ENCODE data around the gene RAB11FIP5. TPM values are rescaled to one million over a fixed set of nuclear protein-coding genes. Genes with fewer than 3 reads are reported as not detected.
"Not testable (repeated sequence)": the region's sequence is repeated elsewhere in the genome, so short reads cannot be mapped to it uniquely, and the experiment has no call there.

RAB11FIP5 gene
- total RNA-seq, 6 donors from 2014 or later: 21.0 to 35.3 (median 29.9) TPM

GRCh38 chr2:73130790-73131189, 18.0 kb upstream of the RAB11FIP5 start:
- DNase-seq: no peak
- Histone ChIP-seq H3K36me3 (no peaks in the 10 kb centered on the region), H3K4me1 (no peaks in the 10 kb centered on the region), H3K4me3 (no peak overlapping the region), H3K27ac (no peak overlapping the region), H3K9me3 (no peaks in the 10 kb centered on the region), H3K27me3 (no peaks in the 10 kb centered on the region)
- 60 to 80% methylated on average over 5 of the region's 5 CpGs for WGBS, 2 donors
- TF ChIP-seq POLR2A (IDR thresholded peaks at IDR 0.05) (no peak), EP300 (IDR thresholded peaks at IDR 0.05) (no peak), POLR2AphosphoS5 (IDR thresholded peaks at IDR 0.05) (no peak)
- TF ChIP-seq, protein P1, sequence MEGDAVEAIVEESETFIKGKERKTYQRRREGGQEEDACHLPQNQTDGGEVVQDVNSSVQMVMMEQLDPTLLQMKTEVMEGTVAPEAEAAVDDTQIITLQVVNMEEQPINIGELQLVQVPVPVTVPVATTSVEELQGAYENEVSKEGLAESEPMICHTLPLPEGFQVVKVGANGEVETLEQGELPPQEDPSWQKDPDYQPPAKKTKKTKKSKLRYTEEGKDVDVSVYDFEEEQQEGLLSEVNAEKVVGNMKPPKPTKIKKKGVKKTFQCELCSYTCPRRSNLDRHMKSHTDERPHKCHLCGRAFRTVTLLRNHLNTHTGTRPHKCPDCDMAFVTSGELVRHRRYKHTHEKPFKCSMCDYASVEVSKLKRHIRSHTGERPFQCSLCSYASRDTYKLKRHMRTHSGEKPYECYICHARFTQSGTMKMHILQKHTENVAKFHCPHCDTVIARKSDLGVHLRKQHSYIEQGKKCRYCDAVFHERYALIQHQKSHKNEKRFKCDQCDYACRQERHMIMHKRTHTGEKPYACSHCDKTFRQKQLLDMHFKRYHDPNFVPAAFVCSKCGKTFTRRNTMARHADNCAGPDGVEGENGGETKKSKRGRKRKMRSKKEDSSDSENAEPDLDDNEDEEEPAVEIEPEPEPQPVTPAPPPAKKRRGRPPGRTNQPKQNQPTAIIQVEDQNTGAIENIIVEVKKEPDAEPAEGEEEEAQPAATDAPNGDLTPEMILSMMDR (IDR thresholded peaks at IDR 0.05): no peak
- no peak for ATAC-seq (ENCODE audit: low FRiP score in 2 of 2)

DNA sequence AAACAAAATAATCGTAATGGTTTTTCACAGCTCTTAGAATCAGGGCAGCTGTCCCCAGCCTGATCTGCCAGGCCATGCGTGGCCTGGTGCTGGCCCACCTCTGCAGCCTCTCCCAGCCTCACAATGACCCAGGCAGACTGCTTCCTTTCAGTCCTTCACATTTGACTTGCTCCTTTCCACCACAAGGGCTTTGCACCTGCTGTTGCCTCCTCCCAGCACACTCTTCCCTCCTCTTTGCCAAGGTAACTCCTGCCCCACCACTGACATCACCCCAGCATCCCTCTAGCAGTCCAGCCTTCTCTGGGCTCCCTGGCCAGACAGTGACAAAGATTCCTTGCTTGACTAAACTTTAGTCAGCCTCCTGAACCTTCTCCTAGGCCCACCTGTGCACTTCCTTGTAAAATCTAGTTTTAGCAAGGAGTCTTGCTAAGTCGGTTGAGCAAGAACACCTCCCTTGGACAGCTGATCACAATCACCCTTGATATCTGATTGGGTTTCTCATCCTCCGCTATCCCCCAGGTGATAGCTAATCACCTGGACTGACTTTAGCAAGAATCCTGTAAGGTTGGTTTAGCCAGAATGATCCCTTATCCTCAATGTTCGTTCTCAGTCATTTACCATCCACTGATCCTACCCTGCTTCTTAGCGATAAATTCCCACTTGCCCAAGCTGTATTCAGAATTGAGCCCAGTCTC, 16.2 kb upstream of the RAB11FIP5 start:
- no peak overlapping the region for H3K27ac ChIP-seq
- no peaks in the 10 kb centered on the region for H3K27me3 ChIP-seq
- H3K36me3 ChIP-seq: no peaks in the 10 kb centered on the region
- H3K4me3 ChIP-seq: no peak overlapping the region
- H3K9me3 ChIP-seq: no peaks in the 10 kb centered on the region
- TF ChIP-seq, protein P1 (IDR thresholded peaks at IDR 0.05): no peak
- TF ChIP-seq POLR2AphosphoS5 (IDR thresholded peaks at IDR 0.05): no peak
- TF ChIP-seq EP300 (IDR thresholded peaks at IDR 0.05): no peak
- TF ChIP-seq POLR2A (IDR thresholded peaks at IDR 0.05): no peak
- DNase-seq (no peak), ATAC-seq (ENCODE audit: low FRiP score in 2 of 2) (no peak)
- no peaks in the 10 kb centered on the region for H3K4me1 ChIP-seq
- WGBS, 2 donors: 77 to 84% methylated on average over 6 of the region's 6 CpGs

DNA sequence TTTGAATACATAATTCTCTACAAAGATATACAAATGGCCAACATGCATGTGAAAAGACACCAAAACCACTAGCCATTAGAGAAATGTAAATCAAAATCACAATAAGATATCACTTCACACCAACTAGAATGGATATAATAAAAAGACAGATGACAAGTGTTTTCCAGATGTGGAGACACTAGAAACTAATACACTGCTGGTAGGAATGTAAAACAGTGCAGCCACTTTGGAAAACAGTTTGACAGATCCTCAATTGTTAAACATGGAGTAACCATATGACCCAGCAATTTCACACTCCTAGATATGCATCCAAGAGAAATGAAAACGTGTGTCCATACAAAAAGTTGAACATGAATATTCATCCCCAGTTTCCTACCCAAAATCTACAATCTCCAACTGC, 9.8 kb upstream of the RAB11FIP5 start:
- Histone ChIP-seq H3K4me1 (no peaks in the 10 kb centered on the region), H3K27me3 (no peaks in the 10 kb centered on the region), H3K4me3 (no peak overlapping the region), H3K36me3 (no peaks in the 10 kb centered on the region), H3K9me3 (no peaks in the 10 kb centered on the region), H3K27ac (no peak overlapping the region)
- ATAC-seq (ENCODE audit: low FRiP score in 2 of 2): no peak
- 25 to 27% methylated on average over 1 of the region's 1 CpG for WGBS, 2 donors
- no peak for TF ChIP-seq POLR2AphosphoS5 (IDR thresholded peaks at IDR 0.05)
- no peak for TF ChIP-seq EP300 (IDR thresholded peaks at IDR 0.05)
- TF ChIP-seq, protein P1 (IDR thresholded peaks at IDR 0.05): no peak
- no peak for TF ChIP-seq POLR2A (IDR thresholded peaks at IDR 0.05)
- DNase-seq: no peak

- not testable (repeated sequence) for H3K9me3 ChIP-seq; H3K4me1 ChIP-seq; H3K4me3 ChIP-seq; H3K36me3 ChIP-seq; ATAC-seq (ENCODE audit: low FRiP score in 2 of 2); DNase-seq; H3K27ac ChIP-seq; H3K27me3 ChIP-seq
- WGBS, 2 donors: 84 to 87% methylated on average over 11 of the region's 11 CpGs
Measured at GRCh38 chr2:73119611-73120239, 7.0 kb upstream of the RAB11FIP5 start.

- ATAC-seq (ENCODE audit: low FRiP score in 2 of 2) (no peak), DNase-seq (no peak)
- Histone ChIP-seq H3K36me3 (no peaks in the 10 kb centered on the region), H3K4me3 (no peak overlapping the region), H3K4me1 (peaks cover 0 to 10% (median 2%) of the 10 kb centered on the region in 4 donors), H3K9me3 (no peaks in the 10 kb centered on the region), H3K27ac (no peak overlapping the region), H3K27me3 (no peaks in the 10 kb centered on the region)
- no peak for TF ChIP-seq POLR2A (IDR thresholded peaks at IDR 0.05)
- no peak for TF ChIP-seq EP300 (IDR thresholded peaks at IDR 0.05)
- TF ChIP-seq POLR2AphosphoS5 (IDR thresholded peaks at IDR 0.05): no peak
- TF ChIP-seq, protein P1 (IDR thresholded peaks at IDR 0.05): no peak
- 71 to 73% methylated on average over 1 of the region's 1 CpG for WGBS, 2 donors
Measured at GRCh38 chr2:73117441-73117840, 4.7 kb upstream of the RAB11FIP5 start.
